ENCODE measurements around the gene FLNC. TPM values are rescaled to one million over a fixed set of nuclear protein-coding genes. Genes with fewer than 3 reads are reported as not detected.

FLNC gene
- total and polyA plus RNA-seq, 9 of the 15 experiments (the other 6 are each of a cell fraction or from before 2014, with no cell fraction given) = 0.90 to 155 (median 28.8) TPM

DNA sequence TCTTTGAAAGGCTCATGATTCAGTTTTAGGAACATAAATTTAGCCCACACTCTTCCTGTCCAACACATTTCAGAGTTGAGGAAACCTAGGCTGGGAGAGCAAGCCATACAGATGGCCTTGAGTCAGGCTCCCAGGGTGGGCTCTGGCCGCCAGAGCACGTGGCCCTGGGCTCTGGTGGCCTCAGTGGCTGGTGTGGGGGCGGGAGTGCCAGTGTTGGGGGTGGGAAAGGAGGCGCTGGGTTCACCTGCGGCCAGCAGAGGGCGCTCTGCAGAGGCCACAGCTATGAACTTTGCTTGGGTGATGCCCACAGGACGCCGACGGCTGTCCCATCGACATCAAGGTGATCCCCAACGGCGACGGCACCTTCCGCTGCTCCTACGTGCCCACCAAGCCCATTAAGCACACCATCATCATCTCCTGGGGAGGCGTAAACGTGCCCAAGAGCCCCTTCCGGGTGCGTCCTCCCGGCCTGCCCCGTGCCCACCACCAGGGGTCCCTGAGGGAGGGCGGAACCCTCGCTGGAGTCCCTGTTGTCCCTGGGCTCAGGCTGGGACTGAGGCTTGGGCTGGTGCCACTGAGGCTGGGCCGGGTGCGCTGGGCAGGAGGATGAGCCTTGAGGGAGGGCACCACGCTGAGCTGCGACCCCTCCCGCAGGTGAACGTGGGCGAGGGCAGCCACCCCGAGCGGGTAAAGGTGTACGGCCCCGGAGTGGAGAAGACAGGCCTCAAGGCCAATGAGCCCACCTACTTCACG, 11.9 kb downstream of the FLNC start (continued):
- TF ChIP-seq, protein P1, sequence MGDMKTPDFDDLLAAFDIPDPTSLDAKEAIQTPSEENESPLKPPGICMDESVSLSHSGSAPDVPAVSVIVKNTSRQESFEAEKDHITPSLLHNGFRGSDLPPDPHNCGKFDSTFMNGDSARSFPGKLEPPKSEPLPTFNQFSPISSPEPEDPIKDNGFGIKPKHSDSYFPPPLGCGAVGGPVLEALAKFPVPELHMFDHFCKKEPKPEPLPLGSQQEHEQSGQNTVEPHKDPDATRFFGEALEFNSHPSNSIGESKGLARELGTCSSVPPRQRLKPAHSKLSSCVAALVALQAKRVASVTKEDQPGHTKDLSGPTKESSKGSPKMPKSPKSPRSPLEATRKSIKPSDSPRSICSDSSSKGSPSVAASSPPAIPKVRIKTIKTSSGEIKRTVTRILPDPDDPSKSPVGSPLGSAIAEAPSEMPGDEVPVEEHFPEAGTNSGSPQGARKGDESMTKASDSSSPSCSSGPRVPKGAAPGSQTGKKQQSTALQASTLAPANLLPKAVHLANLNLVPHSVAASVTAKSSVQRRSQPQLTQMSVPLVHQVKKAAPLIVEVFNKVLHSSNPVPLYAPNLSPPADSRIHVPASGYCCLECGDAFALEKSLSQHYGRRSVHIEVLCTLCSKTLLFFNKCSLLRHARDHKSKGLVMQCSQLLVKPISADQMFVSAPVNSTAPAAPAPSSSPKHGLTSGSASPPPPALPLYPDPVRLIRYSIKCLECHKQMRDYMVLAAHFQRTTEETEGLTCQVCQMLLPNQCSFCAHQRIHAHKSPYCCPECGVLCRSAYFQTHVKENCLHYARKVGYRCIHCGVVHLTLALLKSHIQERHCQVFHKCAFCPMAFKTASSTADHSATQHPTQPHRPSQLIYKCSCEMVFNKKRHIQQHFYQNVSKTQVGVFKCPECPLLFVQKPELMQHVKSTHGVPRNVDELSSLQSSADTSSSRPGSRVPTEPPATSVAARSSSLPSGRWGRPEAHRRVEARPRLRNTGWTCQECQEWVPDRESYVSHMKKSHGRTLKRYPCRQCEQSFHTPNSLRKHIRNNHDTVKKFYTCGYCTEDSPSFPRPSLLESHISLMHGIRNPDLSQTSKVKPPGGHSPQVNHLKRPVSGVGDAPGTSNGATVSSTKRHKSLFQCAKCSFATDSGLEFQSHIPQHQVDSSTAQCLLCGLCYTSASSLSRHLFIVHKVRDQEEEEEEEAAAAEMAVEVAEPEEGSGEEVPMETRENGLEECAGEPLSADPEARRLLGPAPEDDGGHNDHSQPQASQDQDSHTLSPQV (IDR thresholded peaks at IDR 0.05) = peak; percentile 49; the same call in 1 of the 2 replicates
- TF ChIP-seq MYBL2 (IDR thresholded peaks at IDR 0.05; ENCODE audit: low read depth) (no peak), MYBL2 (CRISPR knock-in tag; IDR thresholded peaks at IDR 0.05; ENCODE audit: borderline replicate concordance) (peak; percentile 21; the same call in 1 of the 2 replicates), ZNF121 (CRISPR knock-in tag; conservative IDR thresholded peaks at IDR 0.05) (no peak), ZNF280A (IDR thresholded peaks at IDR 0.05; ENCODE audit: low read depth, partially characterized antibody) (no peak), SMAD2 (IDR thresholded peaks at IDR 0.05; ENCODE audit: low read depth, low read length) (no peak), PHF20 (IDR thresholded peaks at IDR 0.05; ENCODE audit: partially characterized antibody) (no peak), JUN (IDR thresholded peaks at IDR 0.05; ENCODE audit: borderline replicate concordance, low read depth, low read length) (no peak), JUN (CRISPR knock-in tag; IDR thresholded peaks at IDR 0.05; ENCODE audit: borderline replicate concordance) (no peak), PATZ1 (CRISPR knock-in tag; IDR thresholded peaks at IDR 0.05; ENCODE audit: borderline replicate concordance) (no peak), DLX4 (CRISPR knock-in tag; IDR thresholded peaks at IDR 0.05) (no peak), HMG20A (CRISPR knock-in tag; conservative IDR thresholded peaks at IDR 0.05) (no peak), POLR2H (tag; IDR thresholded peaks at IDR 0.05; ENCODE audit: low read depth) (no peak)
- TF ChIP-seq, protein P2, sequence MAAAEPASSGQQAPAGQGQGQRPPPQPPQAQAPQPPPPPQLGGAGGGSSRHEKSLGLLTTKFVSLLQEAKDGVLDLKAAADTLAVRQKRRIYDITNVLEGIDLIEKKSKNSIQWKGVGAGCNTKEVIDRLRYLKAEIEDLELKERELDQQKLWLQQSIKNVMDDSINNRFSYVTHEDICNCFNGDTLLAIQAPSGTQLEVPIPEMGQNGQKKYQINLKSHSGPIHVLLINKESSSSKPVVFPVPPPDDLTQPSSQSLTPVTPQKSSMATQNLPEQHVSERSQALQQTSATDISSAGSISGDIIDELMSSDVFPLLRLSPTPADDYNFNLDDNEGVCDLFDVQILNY (CRISPR knock-in tag; IDR thresholded peaks at IDR 0.05) = no peak
- TF ChIP-seq, protein P3, sequence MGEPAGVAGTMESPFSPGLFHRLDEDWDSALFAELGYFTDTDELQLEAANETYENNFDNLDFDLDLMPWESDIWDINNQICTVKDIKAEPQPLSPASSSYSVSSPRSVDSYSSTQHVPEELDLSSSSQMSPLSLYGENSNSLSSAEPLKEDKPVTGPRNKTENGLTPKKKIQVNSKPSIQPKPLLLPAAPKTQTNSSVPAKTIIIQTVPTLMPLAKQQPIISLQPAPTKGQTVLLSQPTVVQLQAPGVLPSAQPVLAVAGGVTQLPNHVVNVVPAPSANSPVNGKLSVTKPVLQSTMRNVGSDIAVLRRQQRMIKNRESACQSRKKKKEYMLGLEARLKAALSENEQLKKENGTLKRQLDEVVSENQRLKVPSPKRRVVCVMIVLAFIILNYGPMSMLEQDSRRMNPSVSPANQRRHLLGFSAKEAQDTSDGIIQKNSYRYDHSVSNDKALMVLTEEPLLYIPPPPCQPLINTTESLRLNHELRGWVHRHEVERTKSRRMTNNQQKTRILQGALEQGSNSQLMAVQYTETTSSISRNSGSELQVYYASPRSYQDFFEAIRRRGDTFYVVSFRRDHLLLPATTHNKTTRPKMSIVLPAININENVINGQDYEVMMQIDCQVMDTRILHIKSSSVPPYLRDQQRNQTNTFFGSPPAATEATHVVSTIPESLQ (CRISPR knock-in tag; IDR thresholded peaks at IDR 0.05) = no peak
